Heart left ventricle (tissue), 16 donors: ENCODE data around the gene P4HB. TPM values are rescaled to one million over a fixed set of nuclear protein-coding genes. Genes with fewer than 3 reads are reported as not detected.

Source experiments
- ATAC-seq, 4 donors: fragments of 200-7000 bp; cut with Tn5 transposase; one replicate each; pipeline ENCODE4 v1.9.1; 2020 to 2022; ENCODE audit warnings: moderate library complexity in 4 of 4, mild to moderate bottlenecking in 3 of 4, moderate number of reproducible peaks in 1 of 4
- DNase-seq, 5 donors: peaks; one replicate each; pipeline ENCODE4 v3.0.0-alpha.2; 2020
- H3K27ac ChIP-seq, 12 donors: fragments of 200-600 bp; sonication (generic) in 4 of 12; one replicate each; pipeline versions ENCODE4 v1.5.0 to v1.8.0; 2016 to 2022; ENCODE audit warnings: mild to moderate bottlenecking in 2 of 12
- H3K27me3 ChIP-seq, 9 donors: fragments of 200-600 bp; sonication (generic) in 2 of 9; one replicate each; pipeline versions ENCODE4 v1.5.1 to v1.8.0; 2016 to 2022; ENCODE audit warnings: mild to moderate bottlenecking in 3 of 9
- H3K36me3 ChIP-seq, 9 donors: fragments of 200-600 bp; sonication (generic) in 2 of 9; one replicate each; pipeline versions ENCODE4 v1.5.0 to v1.8.0; 2018 to 2022; ENCODE audit warnings: mild to moderate bottlenecking in 2 of 9
- H3K4me1 ChIP-seq, 12 donors: fragments of 200-600 bp; sonication (generic) in 4 of 12; one replicate each; pipeline versions ENCODE4 v1.5.0 to v1.8.0; 2016 to 2022; ENCODE audit warnings: mild to moderate bottlenecking in 3 of 12
- H3K4me3 ChIP-seq, 12 donors: fragments of 200-600 bp; sonication (generic) in 4 of 12; one replicate each; pipeline versions ENCODE4 v1.5.0 to v1.8.0; 2017 to 2022; ENCODE audit warnings: mild to moderate bottlenecking in 9 of 12, moderate library complexity in 4 of 12
- H3K9me3 ChIP-seq, 12 donors: fragments of 200-600 bp; sonication (generic) in 4 of 12; one replicate each; pipeline versions ENCODE4 v1.5.0 to v1.8.0; 2016 to 2022; ENCODE audit warnings: mild to moderate bottlenecking in 1 of 12
- CTCF ChIP-seq, 12 donors: fragments of 200-600 bp; sonication (generic) in 4 of 12; IDR thresholded peaks; one replicate each; pipeline versions ENCODE4 v1.5.0 to v1.8.0; 2018 to 2022; ENCODE audit warnings: antibody characterized with exemption in 12 of 12, mild to moderate bottlenecking in 5 of 12
- POLR2A ChIP-seq, 2 donors: fragments of 450-650 bp; IDR thresholded peaks; one replicate each; pipeline ENCODE4 v1.6.1; 2017; ENCODE audit warnings: antibody characterized with exemption in 2 of 2, mild to moderate bottlenecking in 2 of 2, moderate library complexity in 2 of 2
- WGBS, 4 donors: extraction: QIAGEN DNeasy Blood & Tissue Kit in 2 of 4; methylation state at CpG; one replicate each; pipeline versions ENCODE4 v1.1.5 to v1.1.7; 2013 to 2018; 5-methylcytosine and 5-hydroxymethylcytosine counted together
- intact Hi-C, 10 donors: fragments of 100-400 bp; cut with DNase I; formaldehyde crosslinking; loops; one replicate each; pipeline versions ENCODE4 v1.11.1 to v1.14.2; 2022
- polyA plus RNA-seq, 2 donors: library from polyadenylated mRNA; stranded (reverse); fragments of 200-250 nt; gene quantifications; one replicate each; pipeline ENCODE4 v1.2.3, GENCODE V29; 2013
- total RNA-seq, 9 donors: library from RNA; depleted of rRNA in 2 of 9; stranded (reverse); fragments of >200 nt in 2 of 9; fragmentation: NEBNext Ultra II Directional in 3 of 9; extraction: Animal tissue kit (Norgen Biotek cat#: 25700) in 3 of 9; gene quantifications; one replicate each; pipeline versions ENCODE4 v1.1.0 to v1.2.4, GENCODE V29; 2016 to 2023
- donor health status: ischemic (EF 13 %, LVEDD 7.1; RV severe dilation, severe dysfunction).
- donor health status: healthy with polysubstance abuse.
- donor health status: DM: no; HTN: yes; CAD: no.
- donor health status: DM: no; HTN: no; CAD: no.
- donor health status: ischemic (EF 25% LVEDD 6.9; RV normal size, moderate dysfunction).
- donor health status: ischemic (EF 25% LVEDD 5.7; RV mildly dilated, moderate dysfunction).
- donor health status: healthy.
- donor health status: DM: yes; HTN: yes; CAD: no.
- donor health status: ischemic (EF 35%, LVEDD 5.7; RV mildly dilated, moderate dysfunction).
- donor health status: nonischemic (EF 11% LVEDD 7.7; RV severe dilation, severe dysfunction).
- donor health status: DM: yes; HTN: yes; CAD: no.
- donor health status: PGD.
- donor health status: ischemic (EF 29% LVEDD 5.4; RV normal size, mild dysfunction).
- donor health status: nonischemic (EF 23%, LVEDD 6.1; RV moderate dilation, normal function).

Gene P4HB
- total and polyA plus RNA-seq, 11 donors: 246 to 763 (median 374) TPM

- ATAC-seq: no peak
- H3K4me3 ChIP-seq: no peak overlapping the region
- intact Hi-C loops: no loop called here
Measured at GRCh38 chr17:81838753-81839255, 21.5 kb downstream of the P4HB start.

GRCh38 chr17:81837641-81838040, 22.7 kb downstream of the P4HB start:
- intact Hi-C loops: no loop called here
- ATAC-seq: no peak
- peaks cover 0 to 5% (median 3%) of the 10 kb centered on the region in 9 donors for H3K36me3 ChIP-seq
- no peaks in the 10 kb centered on the region for H3K9me3 ChIP-seq
- peaks cover 0 to 33% (median 14%) of the 10 kb centered on the region in 12 donors for H3K4me1 ChIP-seq
- no peak overlapping the region for H3K4me3 ChIP-seq
- no peaks in the 10 kb centered on the region for H3K27me3 ChIP-seq
- no peak overlapping the region for H3K27ac ChIP-seq
- no peak for DNase-seq
- 75 to 90% (median 82%) methylated on average over 9 of the region's 9 CpGs for WGBS, 4 donors
- TF ChIP-seq POLR2A (IDR thresholded peaks at IDR 0.05) (no peak), CTCF (IDR thresholded peaks at IDR 0.05) (no peak)

More at GRCh38 chr17:81838753-81839255, 21.5 kb downstream of the P4HB start:
- Histone ChIP-seq H3K4me1 (peaks cover 0 to 26% (median 9%) of the 10 kb centered on the region in 12 donors), H3K36me3 (peaks cover 0 to 17% (median 15%) of the 10 kb centered on the region in 9 donors), H3K27ac (no peak overlapping the region), H3K9me3 (no peaks in the 10 kb centered on the region), H3K27me3 (no peaks in the 10 kb centered on the region)
- TF ChIP-seq CTCF (IDR thresholded peaks at IDR 0.05) (no peak), POLR2A (IDR thresholded peaks at IDR 0.05) (no peak)
- WGBS, 4 donors: 48 to 60% (median 54%) methylated on average over 14 to 17 of the region's 17 CpGs
- no peak for DNase-seq

DNA sequence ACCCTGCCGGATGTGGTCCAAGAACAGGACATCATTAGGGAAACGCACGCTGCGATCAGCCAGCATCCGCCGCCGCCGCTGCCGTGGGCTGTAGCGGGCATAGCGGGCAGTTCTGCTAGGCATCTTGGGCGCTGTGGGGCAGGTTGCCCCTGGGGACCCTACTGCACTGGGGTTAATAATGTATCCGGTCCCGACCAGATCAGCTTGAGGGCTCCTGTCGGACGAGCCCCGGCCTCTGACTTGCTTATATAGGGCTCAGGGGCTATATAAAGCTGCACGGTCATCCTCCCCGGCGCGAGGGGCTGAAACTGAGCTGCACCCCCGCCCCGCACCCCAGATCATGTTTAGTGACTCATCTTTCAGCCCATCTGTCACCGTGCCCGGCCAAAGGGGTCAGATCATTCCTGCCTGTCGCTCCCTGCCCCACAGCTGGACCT, 25.5 kb downstream of the P4HB start, which contains the start of gene PPP1R27:
TSS of gene PPP1R27 (minus strand) at position 220 of the 437 bp plus-strand sequence. CDS start at position 123, 97 bp downstream.
- TF ChIP-seq CTCF (IDR thresholded peaks at IDR 0.05) (no peak), POLR2A (IDR thresholded peaks at IDR 0.05) (no peak)
- DNase-seq (no peak), ATAC-seq (no peak)
- intact Hi-C loops: no loop called here
- Histone ChIP-seq H3K36me3 (no peaks in the 10 kb centered on the region), H3K4me3 (peak within 1 kb of the TSS in 11 of 12 donors; percentile 50 to 97 (median 83)), H3K4me1 (peaks cover 0 to 31% (median 21%) of the 10 kb centered on the region in 12 donors), H3K9me3 (no peaks in the 10 kb centered on the region), H3K27me3 (no peaks in the 10 kb centered on the region), H3K27ac (peak within 1 kb of the TSS in 9 of 12 donors; percentile 94 to 99 (median 96))
- 89 to 97% (median 93%) methylated on average over 19 to 26 of the region's 26 CpGs for WGBS, 4 donors

DNA sequence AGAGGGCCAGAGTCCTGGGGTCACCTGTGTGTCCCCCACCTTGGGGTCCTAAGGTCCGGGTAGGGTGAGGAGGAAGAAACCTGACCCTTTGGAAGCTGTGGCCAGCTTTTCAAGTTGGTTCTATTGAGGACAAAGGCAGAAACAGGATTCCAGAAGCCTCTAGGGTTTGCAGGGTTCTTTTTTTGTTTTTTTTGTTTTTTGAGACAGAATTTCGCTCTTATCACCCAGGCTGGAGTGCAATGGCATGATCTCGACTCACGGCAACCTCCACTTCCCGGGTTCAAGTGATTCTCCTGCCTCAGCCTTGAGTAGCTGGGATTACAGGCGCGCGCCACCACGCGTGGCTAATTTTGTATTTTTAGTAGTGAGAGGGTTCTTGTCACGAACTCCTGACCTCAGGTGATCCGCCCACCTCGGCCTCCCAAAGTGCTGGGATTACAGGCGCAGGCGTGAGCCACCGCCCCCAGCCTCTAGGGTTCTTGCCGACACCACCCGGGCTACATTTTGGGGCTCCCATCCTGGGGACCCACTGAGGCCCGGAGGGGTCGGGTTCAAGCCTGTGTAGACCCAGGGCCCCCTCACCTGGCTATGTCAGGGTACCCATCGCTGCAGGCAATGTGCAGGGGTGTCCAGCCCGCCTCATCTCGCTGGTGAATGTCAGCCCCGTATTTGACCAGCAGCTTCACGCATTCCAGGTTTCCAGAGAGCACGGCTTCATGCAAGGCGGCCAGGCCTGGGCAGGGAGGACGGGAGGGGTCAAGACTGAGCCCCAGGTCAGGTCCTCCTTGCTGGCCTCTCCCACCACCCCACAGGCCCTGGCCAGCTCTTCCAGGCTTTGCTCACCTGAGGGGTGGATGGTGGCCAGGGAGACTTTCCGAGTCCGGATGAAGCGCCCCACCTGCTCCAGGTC, 26.2 kb downstream of the P4HB start:
- H3K27ac ChIP-seq: peak overlapping the region in 11 of 12 donors; percentile 92 to 99 (median 96)
- H3K4me1 ChIP-seq: peaks cover 0 to 31% (median 21%) of the 10 kb centered on the region in 12 donors
- H3K9me3 ChIP-seq: no peaks in the 10 kb centered on the region
- ATAC-seq: no peak
- WGBS, 4 donors: 78 to 88% (median 85%) methylated on average over 23 to 31 of the region's 31 CpGs
- H3K36me3 ChIP-seq: no peaks in the 10 kb centered on the region
- intact Hi-C loops: loop anchor here in 1 of 10 donors (1.0 kb wide), 1 partner anchor 26 kb away; the partner anchor contains the start of gene P4HB
- no peak for DNase-seq
- no peaks in the 10 kb centered on the region for H3K27me3 ChIP-seq
- H3K4me3 ChIP-seq: peak overlapping the region; percentile 50 to 97 (median 85)
- TF ChIP-seq POLR2A (IDR thresholded peaks at IDR 0.05) (no peak), CTCF (IDR thresholded peaks at IDR 0.05) (no peak)
